Measurements from ENCODE around the gene KRT76.

The KRT76 gene

DNA sequence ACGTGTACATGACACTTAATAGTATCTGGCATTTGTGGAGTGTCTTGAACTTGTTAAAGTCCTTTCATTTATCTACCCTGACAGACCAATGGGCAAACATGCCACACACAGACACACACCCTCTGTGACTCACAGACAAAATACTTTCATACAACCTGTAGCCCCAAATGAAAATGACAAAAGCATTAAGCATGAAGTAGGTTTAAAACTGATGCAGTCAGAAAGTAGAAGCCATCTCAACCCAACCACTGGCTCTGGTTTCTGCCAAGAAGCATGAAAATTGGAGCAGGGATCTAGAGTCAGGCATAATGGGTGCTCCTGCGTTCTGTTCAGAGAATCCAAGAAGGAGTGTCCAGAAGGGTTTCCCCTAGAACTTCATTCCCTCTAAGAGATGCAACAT lies 50.7 kb downstream of the KRT76 start:
- DNase-seq (ENCODE audit: low read depth): no peak
- H3K4me3 ChIP-seq (ENCODE audit: low read depth, low read length): no peak overlapping the region
- TF ChIP-seq, protein P1, sequence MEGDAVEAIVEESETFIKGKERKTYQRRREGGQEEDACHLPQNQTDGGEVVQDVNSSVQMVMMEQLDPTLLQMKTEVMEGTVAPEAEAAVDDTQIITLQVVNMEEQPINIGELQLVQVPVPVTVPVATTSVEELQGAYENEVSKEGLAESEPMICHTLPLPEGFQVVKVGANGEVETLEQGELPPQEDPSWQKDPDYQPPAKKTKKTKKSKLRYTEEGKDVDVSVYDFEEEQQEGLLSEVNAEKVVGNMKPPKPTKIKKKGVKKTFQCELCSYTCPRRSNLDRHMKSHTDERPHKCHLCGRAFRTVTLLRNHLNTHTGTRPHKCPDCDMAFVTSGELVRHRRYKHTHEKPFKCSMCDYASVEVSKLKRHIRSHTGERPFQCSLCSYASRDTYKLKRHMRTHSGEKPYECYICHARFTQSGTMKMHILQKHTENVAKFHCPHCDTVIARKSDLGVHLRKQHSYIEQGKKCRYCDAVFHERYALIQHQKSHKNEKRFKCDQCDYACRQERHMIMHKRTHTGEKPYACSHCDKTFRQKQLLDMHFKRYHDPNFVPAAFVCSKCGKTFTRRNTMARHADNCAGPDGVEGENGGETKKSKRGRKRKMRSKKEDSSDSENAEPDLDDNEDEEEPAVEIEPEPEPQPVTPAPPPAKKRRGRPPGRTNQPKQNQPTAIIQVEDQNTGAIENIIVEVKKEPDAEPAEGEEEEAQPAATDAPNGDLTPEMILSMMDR (IDR thresholded peaks at IDR 0.05; ENCODE audit: control insufficient read depth, extremely low read depth, insufficient read depth): no peak

DNA sequence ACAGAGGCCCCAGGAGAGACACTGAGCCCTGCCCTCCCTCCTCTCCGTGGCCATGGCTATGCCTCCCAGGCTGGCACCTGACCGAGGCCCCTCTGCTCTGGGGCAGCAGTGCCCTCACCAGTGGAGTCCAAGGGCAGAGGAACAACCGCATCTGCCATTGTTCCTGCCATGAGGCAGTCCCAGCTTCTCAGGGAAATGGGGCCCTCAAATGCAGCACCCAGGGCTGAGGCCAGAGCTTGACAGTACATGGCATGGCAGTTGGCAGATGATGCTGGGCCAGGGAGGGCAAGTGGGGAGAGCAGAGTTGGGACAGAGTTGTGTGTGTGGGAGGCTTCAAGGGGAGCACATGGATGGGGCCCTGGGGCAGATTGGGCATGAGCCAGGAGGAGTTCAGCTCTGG lies 52.8 kb downstream of the KRT76 start:
- DNase-seq (ENCODE audit: low read depth): no peak
- TF ChIP-seq, protein P1 (IDR thresholded peaks at IDR 0.05; ENCODE audit: control insufficient read depth, extremely low read depth, insufficient read depth): no peak
- no peak overlapping the region for H3K4me3 ChIP-seq (ENCODE audit: low read depth, low read length)

DNA sequence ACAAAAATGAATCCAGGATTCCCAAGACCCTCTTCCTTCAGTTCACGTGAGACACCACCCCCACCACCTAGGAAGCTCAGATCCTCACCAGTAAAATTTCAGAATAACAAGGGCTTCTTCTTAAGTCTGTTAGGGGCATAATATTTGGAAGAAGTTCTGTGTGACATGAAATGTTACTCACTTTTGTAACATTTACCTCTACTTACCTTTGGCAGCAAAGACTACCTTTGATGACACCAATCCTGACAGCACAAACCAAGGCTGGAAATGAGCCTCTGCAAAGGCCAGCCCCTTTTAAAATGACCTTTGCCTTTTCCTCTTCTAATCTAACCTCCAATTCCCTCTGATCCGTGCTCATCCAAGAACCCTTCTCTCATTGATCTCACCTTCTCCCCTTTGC lies 54.5 kb downstream of the KRT76 start:
- TF ChIP-seq, protein P1 (IDR thresholded peaks at IDR 0.05; ENCODE audit: control insufficient read depth, extremely low read depth, insufficient read depth): no peak
- H3K4me3 ChIP-seq (ENCODE audit: low read depth, low read length): no peak overlapping the region
- DNase-seq (ENCODE audit: low read depth): no peak

DNA sequence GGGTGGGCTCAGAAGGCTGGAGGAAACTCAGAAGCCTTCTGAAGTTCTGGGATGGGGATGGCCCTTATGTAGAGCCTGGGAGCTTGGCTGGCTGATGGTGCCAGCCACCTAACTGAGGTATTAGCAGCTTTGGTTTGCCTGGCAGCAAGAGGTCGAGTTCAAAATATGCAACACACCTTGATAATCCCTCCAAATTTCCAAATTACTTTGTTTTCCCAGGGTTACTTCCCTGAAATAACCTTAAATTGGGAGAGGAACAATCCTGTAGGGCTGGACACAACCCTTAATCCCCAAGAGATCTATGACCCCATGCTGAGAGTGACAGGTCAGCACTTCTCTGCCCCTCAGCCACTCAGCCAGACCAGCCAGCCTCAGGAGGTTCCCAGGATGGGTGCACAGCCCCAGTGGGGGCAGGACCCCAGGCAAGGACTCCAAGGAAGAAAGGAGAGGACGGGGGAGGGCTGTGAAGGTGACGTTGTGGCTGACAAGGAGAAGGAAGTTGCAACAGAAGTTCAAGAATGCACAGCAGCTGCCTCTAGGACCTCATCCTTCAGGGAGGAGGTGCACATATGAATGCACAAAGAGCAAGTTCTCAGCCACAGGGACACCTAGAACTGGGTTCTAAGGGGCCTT lies 55.2 kb downstream of the KRT76 start:
- no peak overlapping the region for H3K4me3 ChIP-seq (ENCODE audit: low read depth, low read length)
- DNase-seq (ENCODE audit: low read depth): no peak
- TF ChIP-seq, protein P1 (IDR thresholded peaks at IDR 0.05; ENCODE audit: control insufficient read depth, extremely low read depth, insufficient read depth): no peak

DNA sequence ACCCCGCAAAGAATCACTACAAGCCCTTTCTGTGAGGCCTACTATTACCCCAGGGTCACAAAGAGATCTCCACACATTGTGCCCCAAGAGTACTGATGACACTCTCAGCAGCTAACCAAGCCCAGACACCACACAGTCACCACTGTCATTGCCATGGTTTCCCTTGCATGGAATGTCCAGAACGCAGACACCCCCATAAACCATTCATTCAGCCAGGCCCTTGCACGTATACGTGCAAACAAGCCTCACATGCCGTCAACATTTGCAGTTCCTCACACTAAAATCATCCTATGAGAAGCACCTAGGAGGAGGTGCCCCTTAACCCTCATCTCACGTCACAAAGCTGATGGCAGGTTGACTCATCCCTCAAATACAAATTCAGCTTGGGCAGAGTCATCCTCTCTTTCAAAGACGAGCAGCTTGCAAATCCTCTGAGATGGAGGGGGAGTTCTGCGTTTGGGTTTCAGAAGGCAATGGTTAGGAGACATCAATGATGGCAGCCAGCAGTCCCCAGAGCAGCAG lies 56.7 kb downstream of the KRT76 start:
- TF ChIP-seq, protein P1 (IDR thresholded peaks at IDR 0.05; ENCODE audit: control insufficient read depth, extremely low read depth, insufficient read depth): no peak
- no peak for DNase-seq (ENCODE audit: low read depth)
- H3K4me3 ChIP-seq (ENCODE audit: low read depth, low read length): no peak overlapping the region
